NCI-H748 treated with DMSO at 0.1 percent for 48 hours (cell line): Measurements from ENCODE around the gene EN2.

Source experiments
- DNase-seq: peaks from one replicate; lab custom pipeline; 2025; lab: John Stamatoyannopoulos, UW

EN2 gene

GRCh38 chr7:155508376-155509358, 50.7 kb downstream of the EN2 start:
- DNase-seq = no peak

- DNase-seq = no peak
Observed at GRCh38 chr7:155509359-155509724, 51.4 kb downstream of the EN2 start.

GRCh38 chr7:155509725-155510551, 52.0 kb downstream of the EN2 start:
- no peak for DNase-seq

- DNase-seq = no peak
Observed at GRCh38 chr7:155510975-155511701, 53.2 kb downstream of the EN2 start.

- DNase-seq = no peak
Observed at GRCh38 chr7:155511702-155511996, 53.7 kb downstream of the EN2 start.

GRCh38 chr7:155512246-155512887, 54.4 kb downstream of the EN2 start:
- DNase-seq = no peak

- no peak for DNase-seq
Observed at GRCh38 chr7:155513543-155514285, 55.8 kb downstream of the EN2 start.

- no peak for DNase-seq
Observed at GRCh38 chr7:155514296-155514695, 56.4 kb downstream of the EN2 start.
